Kidney epithelial cell (primary cell): ENCODE measurements around the gene PTPN23. TPM values are rescaled to one million over a fixed set of nuclear protein-coding genes. Genes with fewer than 3 reads are reported as not detected.

ENCODE experiments used
- DNase-seq: peaks from one replicate; pipeline ENCODE4 v3.0.0-alpha.2; 2010; ENCODE audit warnings: low read depth
- H3K27me3 ChIP-seq: 2 replicates; pipeline ENCODE4 v1.6.0; 2011; ENCODE audit warnings: low read length; ENCODE audit not compliant: control insufficient read depth, insufficient read depth
- H3K36me3 ChIP-seq: 2 replicates; pipeline ENCODE4 v1.5.1; 2011; ENCODE audit warnings: low read length; ENCODE audit not compliant: control insufficient read depth, insufficient read depth
- H3K4me3 ChIP-seq: 2 replicates; pipeline ENCODE4 v1.5.1; 2011; ENCODE audit warnings: low read depth, mild to moderate bottlenecking, control low read depth, low read length
- total RNA-seq: library from RNA; depleted of rRNA; stranded (reverse); fragments of >200 nt; gene quantifications from 2 replicates; pipeline ENCODE4 v1.2.3, GENCODE V29; 2015
- TF ChIP-seq, protein P1 (sequence below): IDR thresholded peaks from 2 replicates; pipeline ENCODE4 v1.5.1; 2011; ENCODE audit warnings: mild to moderate bottlenecking, moderate library complexity, low read length, control low read depth, inconsistent platforms; ENCODE audit not compliant: insufficient read depth, poor library complexity, severe bottlenecking

The PTPN23 gene
- total RNA-seq, 1 donor from 2014 or later: 20.9 TPM

- Histone ChIP-seq H3K27me3 (no peaks in the 10 kb centered on the region), H3K36me3 (no peaks in the 10 kb centered on the region), H3K4me3 (no peak overlapping the region)
- DNase-seq: no peak
- TF ChIP-seq, protein P1, sequence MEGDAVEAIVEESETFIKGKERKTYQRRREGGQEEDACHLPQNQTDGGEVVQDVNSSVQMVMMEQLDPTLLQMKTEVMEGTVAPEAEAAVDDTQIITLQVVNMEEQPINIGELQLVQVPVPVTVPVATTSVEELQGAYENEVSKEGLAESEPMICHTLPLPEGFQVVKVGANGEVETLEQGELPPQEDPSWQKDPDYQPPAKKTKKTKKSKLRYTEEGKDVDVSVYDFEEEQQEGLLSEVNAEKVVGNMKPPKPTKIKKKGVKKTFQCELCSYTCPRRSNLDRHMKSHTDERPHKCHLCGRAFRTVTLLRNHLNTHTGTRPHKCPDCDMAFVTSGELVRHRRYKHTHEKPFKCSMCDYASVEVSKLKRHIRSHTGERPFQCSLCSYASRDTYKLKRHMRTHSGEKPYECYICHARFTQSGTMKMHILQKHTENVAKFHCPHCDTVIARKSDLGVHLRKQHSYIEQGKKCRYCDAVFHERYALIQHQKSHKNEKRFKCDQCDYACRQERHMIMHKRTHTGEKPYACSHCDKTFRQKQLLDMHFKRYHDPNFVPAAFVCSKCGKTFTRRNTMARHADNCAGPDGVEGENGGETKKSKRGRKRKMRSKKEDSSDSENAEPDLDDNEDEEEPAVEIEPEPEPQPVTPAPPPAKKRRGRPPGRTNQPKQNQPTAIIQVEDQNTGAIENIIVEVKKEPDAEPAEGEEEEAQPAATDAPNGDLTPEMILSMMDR: no peak
Measured at GRCh38 chr3:47342151-47342550, 38.7 kb upstream of the PTPN23 start.

DNA sequence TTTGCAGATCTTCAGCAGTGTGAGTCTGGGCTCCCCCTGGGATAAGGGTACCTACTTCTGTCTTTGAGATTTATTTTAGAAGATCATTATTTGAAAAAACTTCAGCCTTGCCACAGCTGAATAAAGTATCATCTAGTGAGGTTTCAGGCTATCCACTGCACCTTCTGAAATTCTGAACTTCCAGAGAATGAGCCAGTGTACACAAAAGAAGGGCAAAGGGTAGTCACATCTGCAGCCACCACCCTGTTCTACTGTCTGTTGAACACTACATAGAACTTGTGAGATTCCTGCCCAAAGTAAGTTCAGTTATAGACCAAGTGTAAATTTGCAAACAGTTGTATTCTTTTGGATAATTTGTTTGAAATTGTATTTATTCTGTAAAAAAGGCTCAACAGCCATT is 38.0 kb upstream of the PTPN23 start:
- no peak overlapping the region for H3K4me3 ChIP-seq
- DNase-seq: no peak
- TF ChIP-seq, protein P1: no peak
- H3K27me3 ChIP-seq: no peaks in the 10 kb centered on the region
- H3K36me3 ChIP-seq: no peaks in the 10 kb centered on the region

- no peaks in the 10 kb centered on the region for H3K36me3 ChIP-seq
- TF ChIP-seq, protein P1: no peak
- DNase-seq: no peak
- H3K4me3 ChIP-seq: no peak overlapping the region
- H3K27me3 ChIP-seq: no peaks in the 10 kb centered on the region
Measured at GRCh38 chr3:47343471-47343971, 37.3 kb upstream of the PTPN23 start.

DNA sequence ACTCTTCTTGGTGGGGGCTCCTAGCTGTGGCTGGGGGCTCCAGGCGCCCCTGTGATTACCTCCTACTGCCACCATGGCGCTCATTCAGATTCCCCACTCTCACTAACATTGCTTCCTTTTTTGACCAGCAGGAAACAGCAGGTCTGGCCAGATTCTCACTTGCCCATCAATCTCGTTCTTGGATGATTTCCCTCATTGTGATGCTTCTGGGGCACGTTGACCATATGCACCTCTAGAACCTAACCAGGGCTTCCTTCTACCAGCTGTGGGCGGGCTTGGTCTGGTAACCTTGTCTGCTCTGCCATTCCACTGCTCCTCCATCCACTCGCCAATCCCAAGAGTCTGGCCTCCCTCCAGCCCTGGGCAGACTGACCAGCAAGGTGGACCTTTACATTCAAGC is 35.9 kb upstream of the PTPN23 start:
- Histone ChIP-seq H3K4me3 (no peak overlapping the region), H3K27me3 (no peaks in the 10 kb centered on the region), H3K36me3 (no peaks in the 10 kb centered on the region)
- TF ChIP-seq, protein P1: no peak
- DNase-seq: no peak

DNA sequence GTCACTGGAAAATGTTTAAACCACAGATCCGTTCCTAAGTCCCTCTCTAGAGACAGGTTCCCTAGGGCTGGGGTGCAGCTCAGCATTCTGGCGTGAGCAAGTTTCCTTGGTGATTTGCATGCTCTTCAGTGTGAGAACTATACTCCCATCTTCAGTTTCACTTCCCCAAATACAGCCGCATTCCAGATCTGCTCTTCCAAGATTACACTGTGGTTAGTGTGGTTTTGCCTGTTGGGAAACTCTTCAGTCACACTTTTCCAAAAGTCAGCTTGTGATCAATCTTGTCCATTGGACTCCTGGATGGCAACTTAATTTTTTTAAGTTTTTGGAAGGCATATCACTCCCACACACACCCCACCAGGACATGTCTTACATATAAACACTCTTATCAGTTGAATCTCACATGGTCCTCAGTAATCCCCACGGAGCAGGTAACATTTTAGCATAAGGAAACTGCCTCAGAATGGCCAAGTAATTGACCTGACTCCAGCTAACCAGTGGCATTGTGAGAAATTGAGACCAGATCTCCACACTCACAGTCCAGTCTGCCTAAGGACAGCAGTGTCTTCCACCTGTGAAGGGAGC is 33.5 kb upstream of the PTPN23 start:
- Histone ChIP-seq H3K36me3 (no peaks in the 10 kb centered on the region), H3K4me3 (no peak overlapping the region), H3K27me3 (no peaks in the 10 kb centered on the region)
- no peak for DNase-seq
- TF ChIP-seq, protein P1: no peak

GRCh38 chr3:47348411-47349154 is 32.2 kb upstream of the PTPN23 start:
- Histone ChIP-seq H3K27me3 (no peaks in the 10 kb centered on the region), H3K4me3 (no peak overlapping the region), H3K36me3 (no peaks in the 10 kb centered on the region)
- TF ChIP-seq, protein P1: no peak
- DNase-seq: no peak
